CMK (cell line): ENCODE data around the gene POLR3G.

Source experiments
- DNase-seq: peaks from one replicate; pipeline ENCODE4 v3.0.0-alpha.2; 2010; ENCODE audit warnings: low read depth

The POLR3G gene

DNA sequence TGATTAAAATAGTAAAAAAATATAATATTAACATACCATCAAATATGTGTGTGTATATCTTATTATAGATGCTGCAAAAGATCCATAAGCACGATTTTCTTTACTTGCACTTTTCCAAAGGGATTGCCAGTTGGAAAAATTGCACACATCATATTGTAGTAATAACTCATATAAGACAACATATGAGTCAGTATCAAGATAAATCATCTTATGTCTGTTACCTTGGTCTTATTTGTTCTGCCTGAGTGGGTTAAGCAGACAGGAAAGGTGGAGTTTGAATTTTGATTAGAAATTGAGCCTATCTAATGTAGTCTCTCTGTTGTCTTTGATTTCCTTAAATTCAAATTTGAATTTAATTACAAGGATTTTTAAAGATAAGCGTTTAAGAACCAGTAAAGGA is 30.1 kb downstream of the POLR3G start:
- DNase-seq = no peak

DNA sequence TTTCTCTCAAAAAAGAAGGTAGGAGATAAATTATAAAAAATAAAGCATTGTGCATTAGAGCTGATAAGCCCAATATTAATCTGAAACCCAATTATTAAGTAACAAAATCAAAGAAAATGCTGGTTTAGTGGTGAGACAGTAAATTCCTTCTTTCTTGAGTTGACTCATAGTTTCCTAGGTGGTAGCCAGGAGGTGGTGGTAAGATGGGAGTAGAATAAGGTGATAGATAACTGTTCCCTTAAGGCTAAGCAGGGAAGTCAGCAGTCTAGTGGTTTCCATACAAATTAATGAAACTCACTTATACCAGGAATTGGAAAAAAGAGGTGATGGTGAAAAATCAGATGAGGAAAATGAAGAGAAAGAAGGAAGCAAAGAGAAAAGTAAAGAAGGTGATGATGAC is 31.6 kb downstream of the POLR3G start:
- no peak for DNase-seq

DNA sequence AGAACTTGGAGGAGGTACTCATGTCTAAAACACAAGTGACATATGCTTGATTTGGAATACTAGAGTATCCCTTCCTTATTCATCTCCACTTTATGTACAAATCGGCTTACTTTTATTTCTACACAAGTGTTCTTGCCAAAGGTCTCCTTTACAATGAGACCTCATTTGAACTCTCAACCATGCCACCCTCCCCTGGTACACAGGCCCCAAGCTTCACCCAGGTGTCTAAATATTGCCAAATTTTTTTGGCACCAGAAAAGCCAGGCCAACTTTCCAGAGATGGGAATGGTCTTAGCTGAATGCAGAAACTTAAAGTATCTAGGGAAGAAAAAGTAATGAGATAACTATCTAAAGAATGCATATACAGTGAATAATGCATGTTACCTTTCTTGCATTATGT is 35.8 kb downstream of the POLR3G start:
- DNase-seq = no peak

DNA sequence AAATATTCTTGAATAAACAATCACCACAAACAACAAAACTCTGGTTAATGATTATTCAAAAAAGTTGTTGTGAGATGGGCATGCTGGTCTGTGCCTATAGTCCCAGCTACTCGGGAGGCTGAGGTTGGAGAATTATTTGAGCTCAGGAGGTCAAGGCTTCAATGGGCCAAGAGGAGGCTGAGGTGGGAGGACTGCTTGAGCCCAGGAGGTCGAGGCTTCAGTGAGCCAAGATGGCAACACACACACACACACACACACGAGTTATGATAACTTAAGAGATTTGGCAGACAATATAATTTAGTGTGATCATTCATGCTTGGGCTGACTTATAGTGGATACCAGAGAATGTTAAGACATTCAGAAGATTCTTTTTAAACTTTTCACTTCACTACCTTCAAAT is 39.9 kb downstream of the POLR3G start:
- DNase-seq = no peak

DNA sequence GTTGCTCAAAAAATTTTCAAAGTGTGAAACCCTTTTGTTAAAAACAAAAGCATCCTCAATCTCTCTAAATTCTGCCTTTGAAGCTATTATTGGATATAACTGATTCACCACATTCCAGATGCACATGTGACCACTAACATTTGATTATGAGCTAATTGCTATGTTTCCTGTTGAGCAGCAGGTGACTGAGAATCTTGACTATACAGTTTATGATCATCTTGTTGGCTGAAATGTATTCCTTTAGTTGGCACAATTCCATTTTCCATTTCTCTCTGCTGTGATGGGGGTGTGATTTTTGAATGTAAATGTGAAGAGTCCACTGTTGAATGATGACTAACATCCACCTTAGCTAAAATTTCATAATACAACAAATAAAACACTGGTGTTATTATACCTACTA is 44.0 kb downstream of the POLR3G start:
- DNase-seq = no peak

DNA sequence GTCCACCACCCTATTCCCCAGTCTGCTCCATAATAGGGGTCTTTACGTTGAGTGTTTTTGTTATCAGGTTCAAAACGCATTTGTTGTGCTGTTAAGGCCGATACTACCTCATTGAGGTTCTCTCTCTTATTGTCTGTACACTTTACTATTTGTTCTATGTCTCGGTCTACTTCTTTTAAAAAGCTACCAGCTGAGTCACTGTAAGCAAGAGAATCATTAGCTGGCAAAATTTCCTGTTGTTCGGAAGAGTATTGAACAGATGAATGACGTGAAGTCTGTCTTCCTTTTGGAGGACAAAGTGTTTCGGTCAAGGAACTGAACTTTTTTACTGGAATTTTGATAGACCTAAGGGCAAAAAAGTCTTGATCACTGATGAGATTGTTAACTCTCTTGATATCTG is 44.4 kb downstream of the POLR3G start:
- no peak for DNase-seq

DNA sequence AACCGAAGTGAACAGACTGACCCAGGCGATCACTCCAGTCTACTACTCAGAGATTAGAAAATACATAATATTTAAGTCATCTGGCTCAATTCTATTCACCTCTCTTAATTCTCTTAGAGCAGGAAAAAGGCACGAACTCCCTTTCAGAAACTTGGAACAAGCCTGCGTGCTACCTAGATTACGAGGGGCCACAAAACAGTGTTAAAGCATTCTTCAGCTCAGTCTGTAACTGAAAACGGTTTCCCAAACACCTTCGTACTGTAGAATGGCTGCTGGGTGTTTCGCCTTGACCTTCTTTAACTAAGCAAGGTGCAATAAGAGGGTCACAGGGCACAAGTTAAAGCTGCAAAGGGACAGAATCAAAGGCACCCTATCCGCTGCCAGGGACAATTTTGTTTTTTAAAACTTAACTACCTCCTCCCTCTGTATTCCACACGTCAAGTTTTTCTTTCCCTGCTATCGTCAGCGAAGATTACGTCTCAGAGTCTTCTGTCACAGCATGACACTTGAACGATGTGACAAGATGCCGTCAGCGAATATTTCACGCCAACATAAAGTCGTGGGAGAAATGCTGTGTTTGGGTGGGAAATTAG is 54.0 kb downstream of the POLR3G start:
- no peak for DNase-seq

DNA sequence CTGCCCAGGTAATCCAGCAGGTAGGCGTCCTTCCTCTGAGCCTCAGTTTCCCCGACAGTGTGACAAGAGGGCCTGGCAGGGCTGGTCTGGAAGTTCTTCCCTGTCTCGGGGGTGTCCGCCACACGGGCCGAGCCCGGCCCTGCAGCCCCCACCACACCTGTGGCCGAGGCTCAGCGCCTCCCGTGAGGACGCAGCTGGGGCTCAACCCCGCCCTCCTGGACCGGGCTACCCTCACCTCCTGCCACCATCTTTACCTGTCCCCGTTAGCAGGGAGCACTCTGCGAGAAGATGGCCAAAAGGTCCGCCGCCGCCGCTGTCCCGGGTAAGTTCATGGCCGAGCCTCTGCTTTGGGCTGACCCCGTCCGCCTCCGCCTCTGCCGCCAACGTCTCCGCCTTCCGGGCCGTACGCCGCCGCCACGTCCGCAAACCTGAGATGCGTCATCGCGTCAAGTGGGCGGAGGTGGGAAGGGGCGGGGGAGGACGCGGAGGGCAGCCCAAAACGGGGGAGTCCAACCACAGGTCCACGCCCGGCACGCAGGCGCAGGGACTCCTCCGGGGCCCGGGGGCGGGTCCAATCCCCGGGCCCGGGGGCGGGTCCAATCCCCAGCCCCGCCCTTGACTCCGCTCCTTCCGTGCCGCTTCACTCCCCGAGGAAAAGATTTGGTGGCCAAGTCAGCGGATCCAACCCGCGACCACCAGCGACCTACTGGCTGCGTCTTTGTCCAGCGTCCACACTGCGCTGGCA is 54.7 kb downstream of the POLR3G start, which contains the start of gene LYSMD3:
TSS of gene LYSMD3 (minus strand) at position 391 of the 745 bp plus-strand sequence. CDS start 4,295 bp downstream, outside the sequence.
- DNase-seq = peak; percentile 78

DNA sequence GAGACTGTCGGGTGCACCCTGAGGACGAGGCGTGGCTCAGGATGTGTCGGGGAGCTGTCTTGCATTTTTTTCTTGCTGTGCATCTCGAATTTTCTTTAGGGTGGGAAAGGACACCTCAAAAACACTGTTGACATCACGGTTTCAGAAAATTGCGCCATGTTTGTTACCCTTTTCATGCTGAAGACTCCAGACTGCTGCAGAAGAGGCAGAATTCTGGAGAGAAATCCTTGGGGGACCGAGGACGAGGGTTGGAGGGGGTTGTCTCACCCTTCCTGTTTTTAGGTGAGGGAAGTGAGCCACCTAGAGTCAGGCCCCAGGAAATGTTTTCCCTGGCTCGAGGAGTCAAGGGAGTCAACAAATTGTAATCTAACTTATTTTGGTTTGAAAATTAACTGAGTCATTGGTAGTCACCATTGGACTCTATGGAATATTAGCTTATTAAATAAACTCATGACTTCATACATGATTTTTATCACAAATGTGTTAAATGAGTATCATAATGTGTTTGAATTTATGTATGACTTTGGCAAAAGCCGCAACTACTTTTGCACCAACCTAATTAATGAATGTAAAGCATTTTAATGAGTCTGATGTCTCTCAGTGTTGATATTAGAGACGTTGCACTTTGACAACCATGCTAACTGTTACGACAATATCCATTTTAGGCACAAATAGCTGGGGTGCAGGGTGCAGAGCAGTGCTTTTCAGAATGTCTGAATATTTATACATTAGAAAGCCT is 55.4 kb downstream of the POLR3G start:
- DNase-seq = peak; percentile 24

DNA sequence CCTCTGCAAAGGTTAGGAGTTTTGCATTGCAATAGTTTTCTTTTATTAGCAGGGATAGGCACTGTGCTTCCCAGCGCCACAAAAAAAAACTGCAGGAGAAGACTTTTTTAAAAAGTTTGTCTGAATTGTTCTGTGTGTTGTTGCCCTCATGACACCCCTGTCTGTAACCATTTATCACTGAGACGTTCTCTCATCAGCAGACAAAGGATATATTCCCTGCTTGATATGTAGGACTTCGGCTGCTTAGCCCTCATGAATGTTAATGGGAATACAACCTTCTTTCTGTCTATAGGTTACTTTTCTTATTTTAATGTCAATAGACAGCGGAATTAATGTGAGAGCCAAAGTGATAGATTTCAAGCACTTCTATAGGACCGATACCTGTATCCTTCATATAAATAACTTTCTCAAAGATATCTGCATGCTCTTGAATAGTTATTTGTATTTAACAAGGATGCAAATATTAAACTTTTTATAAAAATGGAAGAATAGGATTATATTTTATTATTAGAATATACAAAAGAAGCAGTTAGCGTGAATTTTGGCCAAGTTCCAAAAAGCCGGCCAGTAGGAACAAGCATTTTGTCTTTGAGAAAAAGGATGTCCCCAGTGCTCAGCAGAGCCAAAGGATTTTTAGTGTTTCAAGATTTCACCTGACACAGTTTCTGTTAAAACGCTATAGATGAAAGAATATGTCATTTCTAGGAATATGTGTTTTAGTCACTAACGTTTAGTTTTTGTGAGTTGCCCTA is 56.2 kb downstream of the POLR3G start:
- no peak for DNase-seq

DNA sequence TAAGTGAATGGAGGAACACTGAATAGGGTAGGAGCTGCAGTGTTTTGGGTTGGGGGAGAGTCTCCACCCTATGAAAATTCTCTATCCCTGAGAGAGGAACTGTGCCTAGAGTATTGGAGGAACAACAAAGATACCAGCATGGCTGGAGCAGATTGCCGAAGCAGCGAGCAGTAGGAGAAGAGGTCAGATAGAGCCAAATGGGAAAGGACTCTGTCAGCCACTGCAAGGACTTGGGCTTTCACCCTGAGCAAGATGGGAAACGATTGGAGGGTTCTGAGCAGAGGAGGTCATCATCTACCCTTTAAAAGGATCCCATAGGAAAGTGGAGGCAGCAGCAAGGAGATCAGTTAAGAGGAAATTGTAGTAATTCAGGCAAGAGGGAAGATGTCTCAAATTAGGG is 59.1 kb downstream of the POLR3G start:
- DNase-seq = no peak

DNA sequence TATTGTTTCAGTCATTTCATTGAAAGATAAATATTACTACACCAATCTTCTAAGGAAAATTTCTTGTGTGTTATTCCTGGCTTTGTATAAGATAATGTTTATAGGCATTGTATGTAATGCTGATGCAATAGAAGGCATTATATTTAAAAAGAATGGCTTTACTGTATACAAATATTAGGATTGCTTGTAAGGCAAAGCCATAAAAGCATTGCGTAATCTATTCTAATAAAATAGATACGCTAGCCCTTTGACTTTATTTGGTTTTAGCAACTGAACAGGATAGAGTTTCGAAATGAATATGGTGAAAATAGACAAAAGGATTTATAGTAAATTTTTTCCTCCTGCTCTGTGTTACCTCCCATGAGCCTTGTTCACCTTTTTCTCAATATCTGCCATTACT is 60.3 kb downstream of the POLR3G start:
- no peak for DNase-seq

DNA sequence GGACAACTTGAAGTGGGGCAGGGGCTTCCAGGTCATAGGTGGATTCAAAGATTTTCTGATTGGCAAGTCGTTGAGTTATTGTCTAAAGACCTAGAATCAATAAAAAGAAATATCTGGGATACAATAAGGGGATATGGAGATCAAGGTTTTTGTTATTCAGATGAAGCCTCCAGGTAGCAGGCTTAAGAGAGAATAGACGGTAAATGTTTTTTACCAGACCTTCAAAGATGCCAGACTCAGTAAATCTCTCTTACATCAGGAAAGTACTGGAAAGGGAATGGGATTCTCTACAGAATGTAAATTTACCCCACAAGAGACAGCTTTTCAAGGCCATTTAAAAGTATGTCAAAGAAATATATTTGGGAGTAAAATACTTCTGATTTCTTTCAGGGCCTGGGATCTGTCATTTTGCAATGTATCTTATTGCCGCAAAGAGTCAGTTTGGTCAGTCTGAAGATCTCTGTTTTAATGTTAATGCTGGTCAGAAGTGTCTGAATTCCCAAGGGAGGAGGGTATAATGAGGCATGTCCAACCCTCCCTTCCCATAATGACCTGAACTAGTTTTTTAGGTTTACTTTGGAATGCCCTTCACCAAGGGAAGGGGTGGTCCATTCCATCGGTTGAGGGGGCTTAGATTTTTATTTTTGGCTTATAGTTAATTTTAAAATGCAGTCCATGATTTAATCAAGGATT is 68.3 kb downstream of the POLR3G start:
- no peak for DNase-seq

DNA sequence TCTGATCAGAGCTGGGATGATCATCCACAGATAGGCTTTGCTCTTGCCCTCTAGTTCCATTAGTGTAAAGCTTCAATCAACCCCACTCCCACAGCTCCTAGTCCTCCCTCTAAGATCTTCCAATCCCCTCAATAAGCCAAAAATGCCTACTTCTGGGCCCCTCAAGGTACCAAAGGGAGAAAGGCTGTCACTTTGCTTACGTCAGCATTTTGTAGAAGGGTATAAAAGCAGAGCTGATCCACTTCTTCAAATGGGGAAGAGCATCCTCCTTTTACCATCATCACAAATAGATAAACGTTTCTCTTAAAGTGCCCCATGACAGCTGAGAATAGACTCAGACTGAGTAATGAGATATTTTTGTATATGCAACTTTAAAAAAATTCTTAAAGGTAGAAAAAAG is 70.8 kb downstream of the POLR3G start:
- no peak for DNase-seq

DNA sequence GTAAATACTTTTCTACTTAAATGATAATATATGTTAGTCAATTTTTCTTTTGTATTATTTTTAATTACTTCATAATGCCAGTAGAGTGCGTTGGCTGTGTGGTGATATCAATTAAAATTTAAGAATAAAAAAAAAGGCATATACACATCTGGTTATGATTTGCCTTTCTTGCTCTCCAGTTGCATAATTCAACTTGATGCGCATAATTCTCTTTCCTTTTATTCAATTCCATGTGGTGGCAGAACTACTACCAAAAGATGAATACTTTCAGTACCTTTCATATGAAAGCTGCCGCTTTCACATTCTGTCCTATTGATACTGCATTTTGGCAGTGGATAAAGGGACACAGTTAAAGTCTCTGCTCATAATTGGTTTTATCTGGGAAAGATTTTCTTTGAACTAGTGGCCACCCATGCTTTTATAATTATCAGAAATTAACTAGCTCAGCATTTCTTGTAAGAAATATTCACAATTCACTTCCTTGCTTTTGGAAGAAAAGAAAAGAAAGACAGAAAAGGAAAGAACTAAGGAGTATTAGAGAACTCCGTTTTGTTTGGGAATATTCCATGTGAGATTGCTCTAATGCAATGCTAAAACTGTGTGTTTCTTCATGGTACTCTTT is 71.7 kb downstream of the POLR3G start:
- DNase-seq = no peak

DNA sequence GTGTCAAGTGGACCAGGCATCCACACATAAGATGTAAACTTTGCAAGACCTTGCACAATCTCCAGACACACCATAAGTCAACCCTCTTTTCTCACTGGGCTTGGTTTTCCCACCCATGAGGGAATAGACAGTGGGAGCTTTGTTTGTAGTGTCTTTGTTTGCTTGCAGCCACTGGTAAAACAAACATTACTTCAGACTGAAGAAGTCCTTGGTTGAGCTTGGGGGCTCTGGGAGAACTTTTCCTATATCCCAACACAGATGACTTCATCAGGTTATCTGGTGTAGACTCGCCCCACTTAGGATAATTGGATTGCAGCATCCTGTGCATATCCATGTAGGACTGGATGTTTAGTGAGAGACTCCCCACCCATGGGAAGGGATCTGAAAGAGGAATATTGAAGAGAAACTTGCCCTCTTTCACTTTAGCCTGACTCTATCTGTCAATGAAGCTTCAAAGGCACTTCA is 72.4 kb downstream of the POLR3G start:
- DNase-seq = no peak

DNA sequence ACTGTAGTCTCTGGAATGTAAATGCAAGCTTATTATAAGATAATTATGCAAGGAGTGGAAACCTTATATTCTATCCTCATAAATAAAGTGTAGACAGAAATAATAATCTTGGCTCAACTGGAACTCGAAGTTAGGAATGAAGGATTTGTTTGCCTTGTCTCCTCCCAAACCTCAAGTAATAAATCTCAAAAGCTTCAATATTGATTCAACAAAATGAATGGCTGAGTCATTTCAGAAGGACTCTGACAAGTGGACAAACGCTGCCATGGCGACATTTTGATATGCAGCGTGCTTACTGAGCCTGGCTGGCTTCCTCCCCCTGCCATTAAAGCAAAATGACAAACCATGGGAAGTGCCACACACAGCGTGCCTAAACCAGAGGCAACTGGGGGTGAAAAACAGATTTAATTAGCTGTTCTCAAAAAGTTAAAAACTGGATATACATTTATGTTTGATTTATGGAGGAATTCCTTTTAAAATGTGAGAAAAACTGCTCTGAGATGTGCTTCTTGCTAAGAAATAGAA is 73.5 kb downstream of the POLR3G start:
- DNase-seq = no peak

DNA sequence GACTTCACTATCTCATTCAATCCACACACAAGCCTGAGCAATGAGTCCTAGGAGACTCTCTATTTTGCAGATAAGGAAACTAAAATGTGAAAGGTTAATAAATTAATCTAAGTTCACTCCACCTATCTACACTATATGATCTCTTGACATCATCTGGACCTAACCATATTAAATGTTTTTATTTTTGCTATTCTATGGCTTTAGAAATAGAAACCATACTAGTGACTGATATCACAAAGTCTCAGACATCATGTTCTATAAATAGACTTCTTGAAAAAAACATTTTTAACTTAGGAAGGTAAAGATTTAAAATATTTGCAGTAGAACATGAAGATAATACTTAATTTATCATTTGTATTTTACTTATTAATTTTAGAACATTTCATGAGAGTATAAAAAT is 74.6 kb downstream of the POLR3G start:
- no peak for DNase-seq

DNA sequence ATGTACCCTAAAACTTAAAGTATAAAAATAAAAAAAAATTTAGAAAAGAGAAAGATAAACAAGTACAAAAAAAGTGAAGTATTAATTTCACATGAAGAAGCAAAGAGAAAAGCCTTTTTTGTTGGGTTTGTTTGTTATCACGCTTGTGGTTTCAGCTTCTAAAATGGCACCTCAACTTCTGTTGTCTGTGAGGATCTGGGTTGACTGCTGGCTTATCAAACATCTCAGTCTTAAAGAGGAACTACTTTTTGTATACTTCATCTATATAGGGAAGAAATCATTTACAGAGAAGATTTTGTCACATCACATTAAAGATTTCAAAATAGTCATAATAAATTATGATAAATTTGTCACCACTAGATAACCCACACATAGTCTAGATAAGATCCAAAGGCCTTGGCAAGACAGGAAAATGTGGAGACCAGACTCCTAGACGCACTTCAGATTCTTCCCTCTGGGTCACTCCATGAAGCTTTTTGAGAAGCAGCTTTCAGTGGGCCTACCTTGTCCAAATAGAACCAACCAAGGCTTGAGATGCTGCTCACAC is 75.1 kb downstream of the POLR3G start:
- DNase-seq = no peak

DNA sequence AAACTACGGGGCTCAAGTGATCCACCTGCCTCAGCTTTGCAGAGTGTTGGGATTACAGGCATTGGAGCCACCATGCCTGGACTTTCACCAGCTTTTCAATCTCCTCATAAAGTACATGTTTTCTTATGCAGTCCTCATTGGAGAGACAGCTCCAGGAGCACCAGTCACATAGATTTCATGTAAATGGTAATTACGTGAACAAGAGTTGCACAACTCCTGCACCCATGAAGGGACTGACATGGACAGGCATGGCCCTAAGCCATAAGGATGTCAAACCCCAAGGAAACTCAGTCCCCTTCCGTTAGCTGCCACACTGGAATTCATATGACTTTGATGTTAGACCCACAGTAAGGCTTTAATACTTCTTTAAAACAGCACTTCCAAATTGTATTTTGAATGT is 76.3 kb downstream of the POLR3G start:
- no peak for DNase-seq

DNA sequence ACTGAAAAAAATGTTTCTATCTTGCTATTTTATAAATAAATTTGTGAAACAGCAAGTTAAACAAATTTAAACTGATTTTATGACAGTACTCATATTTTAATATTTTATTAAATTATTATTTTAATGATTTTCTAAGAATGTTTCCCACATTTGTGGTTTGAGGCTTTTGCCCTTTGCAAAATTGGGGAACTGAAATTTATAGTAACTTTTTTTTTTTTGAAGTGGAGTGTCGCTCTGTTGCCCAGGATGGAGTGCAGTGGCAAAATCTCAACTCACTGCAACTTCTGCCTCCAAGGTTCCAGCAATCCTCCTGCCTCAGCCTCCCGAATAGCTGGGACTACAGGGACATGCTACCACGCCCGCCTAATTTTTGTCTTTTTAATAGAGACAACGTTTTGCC is 76.7 kb downstream of the POLR3G start:
- no peak for DNase-seq
